Measurements from ENCODE around the gene ADAMTS2.
A peak's percentile ranks its signal among the peaks of the same experiment; 100 is the strongest.

Gene ADAMTS2

DNA sequence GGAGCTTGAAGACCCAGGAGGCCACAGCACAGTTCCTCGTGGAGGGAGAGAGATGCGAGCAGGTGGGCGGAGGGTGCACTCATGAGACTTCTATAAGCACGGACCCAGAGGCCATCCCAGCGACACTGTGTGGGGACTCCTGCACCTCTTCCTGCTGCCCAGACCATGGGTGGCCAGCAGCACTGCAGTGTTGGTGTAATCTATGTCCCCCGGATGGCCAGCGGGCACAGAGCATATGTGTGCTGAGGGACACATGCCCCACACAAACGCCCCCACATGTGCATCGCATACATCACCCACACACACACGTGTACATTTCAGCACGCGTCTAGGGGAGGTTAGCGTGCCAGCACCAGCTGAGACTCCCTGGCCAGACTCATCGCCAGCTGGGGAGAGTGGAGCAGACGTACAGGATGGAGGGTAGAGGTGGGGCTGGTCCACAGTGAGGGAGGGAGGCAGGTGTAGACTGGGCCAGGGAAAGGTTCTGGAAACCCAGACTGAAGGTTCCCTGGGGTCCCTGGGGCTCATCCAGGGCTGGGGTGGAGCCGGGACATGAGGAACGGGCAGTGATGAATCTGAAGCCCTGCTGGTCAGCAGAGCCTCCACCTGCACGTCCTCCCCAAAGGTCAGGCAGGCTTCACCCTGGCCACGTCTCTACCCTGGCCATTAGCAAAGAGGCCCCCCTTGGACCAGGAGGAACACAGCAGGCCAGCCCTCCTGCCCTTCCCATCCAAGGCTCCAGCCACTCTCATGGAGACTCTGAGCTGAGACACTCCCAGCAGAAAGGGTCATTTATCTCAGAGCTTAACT is 27.6 kb downstream of the ADAMTS2 start:
- Histone ChIP-seq H2BK15ac (replicated peaks; ENCODE audit: low read depth) (no peak overlapping the region), H3K79me1 (ENCODE audit: low read length) (no peaks in the 10 kb centered on the region), H3K9ac (ENCODE audit: low read length) (no peak overlapping the region), H3K4me2 (ENCODE audit: low read length) (no peak overlapping the region), H3K4me3 (ENCODE audit: low read length) (no peak overlapping the region), H3K4ac (ENCODE audit: low read depth, low read length) (no peak overlapping the region), H3K36me3 (ENCODE audit: control insufficient read depth, insufficient read depth, low read length) (no peaks in the 10 kb centered on the region), H3K27me3 (ENCODE audit: insufficient read depth, low read length, poor library complexity) (no peaks in the 10 kb centered on the region), H2BK120ac (ENCODE audit: low read depth, low read length) (no peak overlapping the region), H3K23ac (ENCODE audit: low read length) (no peak overlapping the region), H2AK5ac (ENCODE audit: low read length) (no peak overlapping the region), H3K18ac (ENCODE audit: low read length) (no peak overlapping the region), H2BK5ac (ENCODE audit: low read length) (no peak overlapping the region), H3K79me2 (ENCODE audit: control insufficient read depth, insufficient read depth, low read length) (no peaks in the 10 kb centered on the region), H3K56ac (ENCODE audit: low read length) (no peak overlapping the region), H3K4me1 (ENCODE audit: control insufficient read depth, low read depth, low read length) (no peaks in the 10 kb centered on the region), H4K5ac (ENCODE audit: low read length) (no peak overlapping the region), H3K27ac (ENCODE audit: low read depth, low read length) (peak overlapping the region; percentile 10), H4K8ac (ENCODE audit: low read depth, low read length) (no peak overlapping the region)
- no CpG with 5 or more reads among the region's 19 CpGs for WGBS (ENCODE audit: extremely low coverage, insufficient coverage, low lambda C conversion rate)
- DNase-seq: no peak

DNA sequence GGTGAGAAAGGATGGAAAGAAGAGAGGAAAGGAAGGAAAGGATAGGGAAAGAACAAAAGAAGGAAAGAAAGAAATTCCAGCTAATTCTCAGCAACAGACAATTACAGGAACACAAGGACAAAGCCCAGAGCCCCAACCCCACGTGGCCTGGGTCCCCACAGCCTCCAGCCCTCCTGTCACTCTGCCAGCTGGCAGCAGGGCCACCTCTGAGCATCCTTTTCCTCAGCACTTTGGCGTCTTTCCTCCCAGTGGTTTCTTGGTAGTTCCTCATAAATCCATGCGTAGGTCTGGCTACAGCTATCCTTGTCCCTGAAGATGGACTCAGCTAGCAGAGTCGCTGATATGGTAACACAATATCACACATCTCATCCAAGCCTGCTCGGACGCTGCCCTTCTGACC is 28.3 kb downstream of the ADAMTS2 start:
- no peaks in the 10 kb centered on the region for H3K27me3 ChIP-seq (ENCODE audit: insufficient read depth, low read length, poor library complexity)
- H3K4ac ChIP-seq (ENCODE audit: low read depth, low read length): no peak overlapping the region
- no peak for DNase-seq
- no peak overlapping the region for H3K27ac ChIP-seq (ENCODE audit: low read depth, low read length)
- no peak overlapping the region for H3K9ac ChIP-seq (ENCODE audit: low read length)
- H3K4me3 ChIP-seq (ENCODE audit: low read length): no peak overlapping the region
- no peaks in the 10 kb centered on the region for H3K4me1 ChIP-seq (ENCODE audit: control insufficient read depth, low read depth, low read length)
- no peak overlapping the region for H2BK120ac ChIP-seq (ENCODE audit: low read depth, low read length)
- no peak overlapping the region for H3K18ac ChIP-seq (ENCODE audit: low read length)
- H3K56ac ChIP-seq (ENCODE audit: low read length): no peak overlapping the region
- no peaks in the 10 kb centered on the region for H3K79me2 ChIP-seq (ENCODE audit: control insufficient read depth, insufficient read depth, low read length)
- H2BK15ac ChIP-seq (replicated peaks; ENCODE audit: low read depth): no peak overlapping the region
- H4K8ac ChIP-seq (ENCODE audit: low read depth, low read length): no peak overlapping the region
- H4K5ac ChIP-seq (ENCODE audit: low read length): no peak overlapping the region
- no CpG with 5 or more reads among the region's 6 CpGs for WGBS (ENCODE audit: extremely low coverage, insufficient coverage, low lambda C conversion rate)
- H3K36me3 ChIP-seq (ENCODE audit: control insufficient read depth, insufficient read depth, low read length): no peaks in the 10 kb centered on the region
- H2AK5ac ChIP-seq (ENCODE audit: low read length): no peak overlapping the region
- no peaks in the 10 kb centered on the region for H3K79me1 ChIP-seq (ENCODE audit: low read length)
- H2BK5ac ChIP-seq (ENCODE audit: low read length): no peak overlapping the region
- no peak overlapping the region for H3K4me2 ChIP-seq (ENCODE audit: low read length)
- no peak overlapping the region for H3K23ac ChIP-seq (ENCODE audit: low read length)

GRCh38 chr5:179316111-179316551 is 29.1 kb downstream of the ADAMTS2 start:
- no peak overlapping the region for H2BK120ac ChIP-seq (ENCODE audit: low read depth, low read length)
- H3K4me3 ChIP-seq (ENCODE audit: low read length): no peak overlapping the region
- no peak overlapping the region for H2AK5ac ChIP-seq (ENCODE audit: low read length)
- no peak overlapping the region for H4K5ac ChIP-seq (ENCODE audit: low read length)
- H3K9ac ChIP-seq (ENCODE audit: low read length): no peak overlapping the region
- H3K27ac ChIP-seq (ENCODE audit: low read depth, low read length): no peak overlapping the region
- H3K23ac ChIP-seq (ENCODE audit: low read length): no peak overlapping the region
- no peaks in the 10 kb centered on the region for H3K27me3 ChIP-seq (ENCODE audit: insufficient read depth, low read length, poor library complexity)
- H2BK5ac ChIP-seq (ENCODE audit: low read length): no peak overlapping the region
- no peaks in the 10 kb centered on the region for H3K36me3 ChIP-seq (ENCODE audit: control insufficient read depth, insufficient read depth, low read length)
- H2BK15ac ChIP-seq (replicated peaks; ENCODE audit: low read depth): no peak overlapping the region
- WGBS (ENCODE audit: extremely low coverage, insufficient coverage, low lambda C conversion rate): no CpG with 5 or more reads among the region's 7 CpGs
- no peaks in the 10 kb centered on the region for H3K79me2 ChIP-seq (ENCODE audit: control insufficient read depth, insufficient read depth, low read length)
- no peak overlapping the region for H3K4ac ChIP-seq (ENCODE audit: low read depth, low read length)
- H3K79me1 ChIP-seq (ENCODE audit: low read length): no peaks in the 10 kb centered on the region
- H3K18ac ChIP-seq (ENCODE audit: low read length): no peak overlapping the region
- H3K4me2 ChIP-seq (ENCODE audit: low read length): no peak overlapping the region
- no peak for DNase-seq
- no peak overlapping the region for H4K8ac ChIP-seq (ENCODE audit: low read depth, low read length)
- H3K56ac ChIP-seq (ENCODE audit: low read length): no peak overlapping the region
- H3K4me1 ChIP-seq (ENCODE audit: control insufficient read depth, low read depth, low read length): no peaks in the 10 kb centered on the region

DNA sequence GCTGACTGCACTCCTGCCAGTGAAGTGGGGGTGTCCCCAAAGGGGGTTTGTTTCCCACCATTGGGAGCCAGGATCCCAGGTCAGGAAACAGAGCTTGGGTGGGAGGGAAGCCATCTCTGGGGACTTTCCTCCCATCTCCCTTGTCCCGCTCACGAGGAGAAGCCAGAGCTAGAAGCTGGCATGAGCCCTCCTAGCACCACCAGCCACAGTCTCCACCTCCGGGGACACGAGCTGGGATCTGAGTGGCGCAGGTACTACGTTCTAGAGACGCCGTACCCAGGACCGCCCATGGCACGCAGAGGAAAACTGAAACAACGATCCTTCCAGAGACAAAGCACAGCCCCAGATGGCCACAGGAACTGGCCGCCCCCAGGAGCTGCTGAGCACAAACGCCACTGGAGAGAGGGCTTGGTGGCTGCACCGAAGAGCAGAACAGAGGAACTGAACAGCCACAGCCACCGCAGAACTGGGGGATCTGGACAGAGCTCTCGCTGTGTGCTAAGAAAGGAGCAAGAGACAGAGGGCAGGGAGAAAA is 29.8 kb downstream of the ADAMTS2 start:
- Histone ChIP-seq H4K5ac (ENCODE audit: low read length) (no peak overlapping the region), H3K36me3 (ENCODE audit: control insufficient read depth, insufficient read depth, low read length) (no peaks in the 10 kb centered on the region), H2BK5ac (ENCODE audit: low read length) (no peak overlapping the region), H3K23ac (ENCODE audit: low read length) (no peak overlapping the region), H3K56ac (ENCODE audit: low read length) (no peak overlapping the region), H2AK5ac (ENCODE audit: low read length) (no peak overlapping the region), H3K79me2 (ENCODE audit: control insufficient read depth, insufficient read depth, low read length) (no peaks in the 10 kb centered on the region), H2BK15ac (replicated peaks; ENCODE audit: low read depth) (no peak overlapping the region), H3K18ac (ENCODE audit: low read length) (no peak overlapping the region), H4K8ac (ENCODE audit: low read depth, low read length) (no peak overlapping the region), H3K4me3 (ENCODE audit: low read length) (no peak overlapping the region), H3K4me2 (ENCODE audit: low read length) (no peak overlapping the region), H3K79me1 (ENCODE audit: low read length) (no peaks in the 10 kb centered on the region), H3K9ac (ENCODE audit: low read length) (no peak overlapping the region), H3K27ac (ENCODE audit: low read depth, low read length) (no peak overlapping the region), H2BK120ac (ENCODE audit: low read depth, low read length) (no peak overlapping the region), H3K27me3 (ENCODE audit: insufficient read depth, low read length, poor library complexity) (no peaks in the 10 kb centered on the region), H3K4ac (ENCODE audit: low read depth, low read length) (no peak overlapping the region), H3K4me1 (ENCODE audit: control insufficient read depth, low read depth, low read length) (no peaks in the 10 kb centered on the region)
- no CpG with 5 or more reads among the region's 16 CpGs for WGBS (ENCODE audit: extremely low coverage, insufficient coverage, low lambda C conversion rate)
- no peak for DNase-seq

GRCh38 chr5:179314606-179315355 is 30.5 kb downstream of the ADAMTS2 start:
- H4K5ac ChIP-seq (ENCODE audit: low read length): no peak overlapping the region
- H3K4me2 ChIP-seq (ENCODE audit: low read length): no peak overlapping the region
- H3K79me1 ChIP-seq (ENCODE audit: low read length): no peaks in the 10 kb centered on the region
- no peak overlapping the region for H2BK15ac ChIP-seq (replicated peaks; ENCODE audit: low read depth)
- H2BK5ac ChIP-seq (ENCODE audit: low read length): no peak overlapping the region
- H3K18ac ChIP-seq (ENCODE audit: low read length): no peak overlapping the region
- H3K56ac ChIP-seq (ENCODE audit: low read length): no peak overlapping the region
- no peak overlapping the region for H3K27ac ChIP-seq (ENCODE audit: low read depth, low read length)
- no peak overlapping the region for H3K4ac ChIP-seq (ENCODE audit: low read depth, low read length)
- H3K4me1 ChIP-seq (ENCODE audit: control insufficient read depth, low read depth, low read length): no peaks in the 10 kb centered on the region
- no peak overlapping the region for H3K4me3 ChIP-seq (ENCODE audit: low read length)
- no peaks in the 10 kb centered on the region for H3K36me3 ChIP-seq (ENCODE audit: control insufficient read depth, insufficient read depth, low read length)
- H3K79me2 ChIP-seq (ENCODE audit: control insufficient read depth, insufficient read depth, low read length): no peaks in the 10 kb centered on the region
- no peak overlapping the region for H4K8ac ChIP-seq (ENCODE audit: low read depth, low read length)
- no peak overlapping the region for H3K23ac ChIP-seq (ENCODE audit: low read length)
- no peak for DNase-seq
- H3K27me3 ChIP-seq (ENCODE audit: insufficient read depth, low read length, poor library complexity): no peaks in the 10 kb centered on the region
- no peak overlapping the region for H3K9ac ChIP-seq (ENCODE audit: low read length)
- no peak overlapping the region for H2BK120ac ChIP-seq (ENCODE audit: low read depth, low read length)
- no CpG with 5 or more reads among the region's 12 CpGs for WGBS (ENCODE audit: extremely low coverage, insufficient coverage, low lambda C conversion rate)
- H2AK5ac ChIP-seq (ENCODE audit: low read length): no peak overlapping the region
